ENCODE data around the gene WDFY1.

The WDFY1 gene

GRCh38 chr2:223930103-223930976, 14.8 kb downstream of the WDFY1 start:
- DNase-seq (ENCODE audit: low spot score): no peak

GRCh38 chr2:223929571-223930102, 15.5 kb downstream of the WDFY1 start:
- DNase-seq (ENCODE audit: low spot score): no peak

GRCh38 chr2:223928113-223929006, 16.8 kb downstream of the WDFY1 start:
- DNase-seq (ENCODE audit: low spot score): no peak

GRCh38 chr2:223925106-223925505, 20.0 kb downstream of the WDFY1 start:
- DNase-seq (ENCODE audit: low spot score): no peak

GRCh38 chr2:223923976-223924375, 21.2 kb downstream of the WDFY1 start:
- no peak for DNase-seq (ENCODE audit: low spot score)

- no peak for DNase-seq (ENCODE audit: low spot score)
These were observed 22.8 kb downstream of the WDFY1 start for GRCh38 chr2:223922308-223922707.

GRCh38 chr2:223921204-223921603, 23.9 kb downstream of the WDFY1 start:
- no peak for DNase-seq (ENCODE audit: low spot score)

- DNase-seq (ENCODE audit: low spot score): no peak
These were observed 25.0 kb downstream of the WDFY1 start for GRCh38 chr2:223920109-223920508.

- DNase-seq (ENCODE audit: low spot score): no peak
These were observed 26.4 kb downstream of the WDFY1 start for GRCh38 chr2:223918671-223919134.

- DNase-seq (ENCODE audit: low spot score): no peak
These were observed 28.8 kb downstream of the WDFY1 start for GRCh38 chr2:223916181-223916920.

GRCh38 chr2:223915071-223915470, 30.1 kb downstream of the WDFY1 start:
- DNase-seq (ENCODE audit: low spot score): no peak

- no peak for DNase-seq (ENCODE audit: low spot score)
These were observed 30.8 kb downstream of the WDFY1 start for GRCh38 chr2:223914324-223914723.

- no peak for DNase-seq (ENCODE audit: low spot score)
These were observed 36.0 kb downstream of the WDFY1 start for GRCh38 chr2:223909001-223909741.

- DNase-seq (ENCODE audit: low spot score): no peak
These were observed 36.7 kb downstream of the WDFY1 start for GRCh38 chr2:223908304-223908998.

GRCh38 chr2:223905996-223906395, 39.1 kb downstream of the WDFY1 start:
- no peak for DNase-seq (ENCODE audit: low spot score)

GRCh38 chr2:223901854-223902253, 43.3 kb downstream of the WDFY1 start:
- DNase-seq (ENCODE audit: low spot score): no peak

- DNase-seq (ENCODE audit: low spot score): no peak
These were observed 43.8 kb downstream of the WDFY1 start for GRCh38 chr2:223901311-223901710.

GRCh38 chr2:223900531-223900930, 44.6 kb downstream of the WDFY1 start:
- no peak for DNase-seq (ENCODE audit: low spot score)

- no peak for DNase-seq (ENCODE audit: low spot score)
These were observed 45.1 kb downstream of the WDFY1 start for GRCh38 chr2:223900066-223900465.

GRCh38 chr2:223897669-223898330, 47.3 kb downstream of the WDFY1 start:
- no peak for DNase-seq (ENCODE audit: low spot score)

Measured in RKO (cell line).